ENCODE measurements around the gene ABI3BP. TPM values are rescaled to one million over a fixed set of nuclear protein-coding genes. Genes with fewer than 3 reads are reported as not detected.

ABI3BP gene
- total and polyA plus RNA-seq, 2 experiments from 2014 or later: 0.42 to 0.57 TPM

- TF ChIP-seq ZNF462 (CRISPR knock-in tag; IDR thresholded peaks at IDR 0.05) (no peak), ZNF114 (CRISPR knock-in tag; IDR thresholded peaks at IDR 0.05) (no peak), REST (IDR thresholded peaks at IDR 0.05; ENCODE audit: unreplicated experiment) (no peak), POLR2AphosphoS5 (IDR thresholded peaks at IDR 0.05; ENCODE audit: low read depth) (no peak)
Observed at GRCh38 chr3:100988080-100988479, 5.1 kb downstream of the ABI3BP start (continued).

- no peaks in the 10 kb centered on the region for H3K36me3 ChIP-seq (ENCODE audit: insufficient read depth)
- 0 out of 2 replicates have a peak, but pooled peaks cover 3% of the 10 kb centered on the region for H3K9me2 ChIP-seq (ENCODE audit: insufficient read depth)
- no peak overlapping the region; the same call in 1 of the 2 replicates for H3K27ac Mint-ChIP-seq
- no peaks in the 10 kb centered on the region for H3F3A ChIP-seq (replicated peaks; ENCODE audit: low read depth)
- no peaks in the 10 kb centered on the region for H3K4me1 ChIP-seq (ENCODE audit: insufficient read depth)
- H2AFZ ChIP-seq: no peak overlapping the region
- ATAC-seq: no peak
- H3K27me3 Mint-ChIP-seq (ENCODE audit: insufficient read depth, low read depth, poor library complexity): no peaks in the 10 kb centered on the region
- no peak for DNase-seq (ENCODE audit: low spot score)
- no peak overlapping the region for H3K27ac ChIP-seq (ENCODE audit: low read depth)
- no peaks in the 10 kb centered on the region for H3K27me3 ChIP-seq (ENCODE audit: insufficient read depth)
- H3K9me3 Mint-ChIP-seq: no peaks in the 10 kb centered on the region
- peaks cover 7% of the 10 kb centered on the region for H3K4me1 Mint-ChIP-seq
- H3K4me3 Mint-ChIP-seq: no peak overlapping the region
- H3K4me3 ChIP-seq: no peak overlapping the region
- H4K20me1 ChIP-seq (replicated peaks; ENCODE audit: insufficient read depth): no peaks in the 10 kb centered on the region
- H3K4me2 ChIP-seq: no peak overlapping the region
- no peaks in the 10 kb centered on the region for H3K36me3 Mint-ChIP-seq (ENCODE audit: low read depth)
- H3K79me2 ChIP-seq (replicated peaks; ENCODE audit: insufficient read depth): no peaks in the 10 kb centered on the region
- TF ChIP-seq POLR2AphosphoS5 (IDR thresholded peaks at IDR 0.05; ENCODE audit: low read depth) (no peak), STAT1 (IDR thresholded peaks at IDR 0.05; ENCODE audit: unreplicated experiment) (no peak), ZNF114 (CRISPR knock-in tag; IDR thresholded peaks at IDR 0.05) (no peak), EZH2phosphoT487 (IDR thresholded peaks at IDR 0.05; ENCODE audit: unreplicated experiment) (no peak), NANOG (IDR thresholded peaks at IDR 0.05; ENCODE audit: borderline replicate concordance) (no peak)
Observed at GRCh38 chr3:100984308-100984707, 8.9 kb downstream of the ABI3BP start.

Data from GM23338 (cell line).